NT2/D1 (cell line): ENCODE measurements around the gene LEMD3.

ENCODE experiments used
- SUZ12 ChIP-seq: IDR thresholded peaks from 2 replicates; pipeline ENCODE4 v1.6.1; 2011; ENCODE audit not compliant: insufficient read length, insufficient read depth; ENCODE audit errors: extremely low read depth
- YY1 ChIP-seq: IDR thresholded peaks from 2 replicates; pipeline ENCODE4 v1.6.1; 2011; ENCODE audit not compliant: insufficient read length, insufficient read depth
- ZNF274 ChIP-seq: IDR thresholded peaks from 2 replicates; pipeline ENCODE4 v1.6.1; 2011; ENCODE audit warnings: mild to moderate bottlenecking, low read depth, low read length

GRCh38 chr12:65194949-65195348 is 25.6 kb downstream of the LEMD3 start:
- TF ChIP-seq ZNF274: no peak
- no peak for TF ChIP-seq YY1
- no peak for TF ChIP-seq SUZ12
